ENCODE measurements around the gene VAMP8.

GRCh38 chr2:85540133-85540648 is 37.2 kb upstream of the VAMP8 start:
- TF ChIP-seq ZFP30 (CRISPR knock-in tag; IDR thresholded peaks at IDR 0.05) (no peak), ARNTL (CRISPR knock-in tag; IDR thresholded peaks at IDR 0.05; ENCODE audit: borderline replicate concordance, low read depth) (no peak), CSDC2 (CRISPR knock-in tag; IDR thresholded peaks at IDR 0.05) (no peak), ZFP3 (CRISPR knock-in tag; IDR thresholded peaks at IDR 0.05) (no peak), PATZ1 (CRISPR knock-in tag; IDR thresholded peaks at IDR 0.05; ENCODE audit: borderline replicate concordance) (no peak), ZNF8 (CRISPR knock-in tag; IDR thresholded peaks at IDR 0.05) (no peak), TCF4 (CRISPR knock-in tag; IDR thresholded peaks at IDR 0.05; ENCODE audit: borderline replicate concordance) (no peak), RARB (CRISPR knock-in tag; IDR thresholded peaks at IDR 0.05) (no peak), SNAI2 (CRISPR knock-in tag; IDR thresholded peaks at IDR 0.05) (no peak), BACH2 (CRISPR knock-in tag; IDR thresholded peaks at IDR 0.05; ENCODE audit: borderline replicate concordance) (no peak), POU6F1 (CRISPR knock-in tag; IDR thresholded peaks at IDR 0.05; ENCODE audit: borderline replicate concordance, low read depth) (no peak), ISL1 (CRISPR knock-in tag; IDR thresholded peaks at IDR 0.05) (no peak)
- TF ChIP-seq, protein P1, sequence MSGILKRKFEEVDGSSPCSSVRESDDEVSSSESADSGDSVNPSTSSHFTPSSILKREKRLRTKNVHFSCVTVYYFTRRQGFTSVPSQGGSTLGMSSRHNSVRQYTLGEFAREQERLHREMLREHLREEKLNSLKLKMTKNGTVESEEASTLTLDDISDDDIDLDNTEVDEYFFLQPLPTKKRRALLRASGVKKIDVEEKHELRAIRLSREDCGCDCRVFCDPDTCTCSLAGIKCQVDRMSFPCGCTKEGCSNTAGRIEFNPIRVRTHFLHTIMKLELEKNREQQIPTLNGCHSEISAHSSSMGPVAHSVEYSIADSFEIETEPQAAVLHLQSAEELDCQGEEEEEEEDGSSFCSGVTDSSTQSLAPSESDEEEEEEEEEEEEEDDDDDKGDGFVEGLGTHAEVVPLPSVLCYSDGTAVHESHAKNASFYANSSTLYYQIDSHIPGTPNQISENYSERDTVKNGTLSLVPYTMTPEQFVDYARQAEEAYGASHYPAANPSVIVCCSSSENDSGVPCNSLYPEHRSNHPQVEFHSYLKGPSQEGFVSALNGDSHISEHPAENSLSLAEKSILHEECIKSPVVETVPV (CRISPR knock-in tag; IDR thresholded peaks at IDR 0.05) = no peak

All from SK-N-SH treated with all-trans-retinoic acid at 6 μM for 48 hours (cell line).